ENCODE data around the gene MAX. TPM values are rescaled to one million over a fixed set of nuclear protein-coding genes. Genes with fewer than 3 reads are reported as not detected.

MAX gene
- total RNA-seq, 1 donor from 2014 or later: 83.5 TPM

DNA sequence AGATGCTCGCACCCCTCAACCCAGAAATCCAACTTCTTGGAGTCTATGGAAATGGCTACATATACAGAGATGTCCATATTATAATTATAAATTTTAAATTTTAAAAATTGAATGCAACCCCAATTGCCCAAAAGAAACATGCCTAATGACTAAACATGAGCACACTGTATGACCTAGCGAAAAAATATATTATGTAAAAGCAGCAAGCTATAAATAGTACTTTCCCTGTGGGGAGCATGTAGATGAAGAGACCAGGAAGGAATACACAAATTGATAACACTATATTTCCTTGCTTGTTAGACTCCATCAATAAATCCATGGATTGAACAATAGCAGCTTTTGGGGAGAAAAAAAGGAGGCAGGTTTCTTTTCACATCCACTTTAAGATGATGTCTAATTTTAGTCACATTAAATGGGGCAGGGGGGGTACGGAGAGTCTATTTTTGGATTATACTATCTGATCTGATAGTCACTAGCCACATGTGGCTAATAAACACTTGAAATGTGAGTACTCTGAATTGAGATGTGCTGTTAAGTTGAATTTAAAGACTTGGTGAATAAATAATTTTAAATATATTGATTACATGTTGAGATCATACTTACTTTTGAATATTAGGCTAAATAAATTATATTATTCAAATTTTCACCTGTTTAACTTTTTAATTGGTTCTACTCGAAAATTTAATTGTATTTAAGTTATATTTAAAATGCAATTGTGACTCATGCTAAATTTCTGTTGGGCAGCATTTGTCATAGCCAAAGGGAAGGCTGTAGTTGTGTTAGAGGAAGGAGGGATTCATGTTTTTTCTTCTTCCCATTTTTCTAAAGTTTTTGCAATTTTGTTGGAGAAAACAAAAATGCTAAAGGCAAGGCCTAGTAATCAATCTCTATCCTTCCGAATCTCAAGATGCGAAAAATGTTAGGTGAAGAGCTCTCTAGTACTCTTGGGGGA lies 17.5 kb downstream of the MAX start:
- Mint-ChIP-seq H3K4me1 (ENCODE audit: low read depth, unreplicated experiment) (peaks cover 3% of the 10 kb centered on the region), H3K9me3 (ENCODE audit: unreplicated experiment) (peaks cover 6% of the 10 kb centered on the region), H3K27ac (ENCODE audit: unreplicated experiment) (no peak overlapping the region), H3K36me3 (ENCODE audit: unreplicated experiment) (peaks cover 41% of the 10 kb centered on the region), H3K4me3 (ENCODE audit: unreplicated experiment) (no peak overlapping the region), H3K27me3 (ENCODE audit: unreplicated experiment) (no peaks in the 10 kb centered on the region)
- no peak for DNase-seq
- TF ChIP-seq, protein P1, sequence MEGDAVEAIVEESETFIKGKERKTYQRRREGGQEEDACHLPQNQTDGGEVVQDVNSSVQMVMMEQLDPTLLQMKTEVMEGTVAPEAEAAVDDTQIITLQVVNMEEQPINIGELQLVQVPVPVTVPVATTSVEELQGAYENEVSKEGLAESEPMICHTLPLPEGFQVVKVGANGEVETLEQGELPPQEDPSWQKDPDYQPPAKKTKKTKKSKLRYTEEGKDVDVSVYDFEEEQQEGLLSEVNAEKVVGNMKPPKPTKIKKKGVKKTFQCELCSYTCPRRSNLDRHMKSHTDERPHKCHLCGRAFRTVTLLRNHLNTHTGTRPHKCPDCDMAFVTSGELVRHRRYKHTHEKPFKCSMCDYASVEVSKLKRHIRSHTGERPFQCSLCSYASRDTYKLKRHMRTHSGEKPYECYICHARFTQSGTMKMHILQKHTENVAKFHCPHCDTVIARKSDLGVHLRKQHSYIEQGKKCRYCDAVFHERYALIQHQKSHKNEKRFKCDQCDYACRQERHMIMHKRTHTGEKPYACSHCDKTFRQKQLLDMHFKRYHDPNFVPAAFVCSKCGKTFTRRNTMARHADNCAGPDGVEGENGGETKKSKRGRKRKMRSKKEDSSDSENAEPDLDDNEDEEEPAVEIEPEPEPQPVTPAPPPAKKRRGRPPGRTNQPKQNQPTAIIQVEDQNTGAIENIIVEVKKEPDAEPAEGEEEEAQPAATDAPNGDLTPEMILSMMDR (IDR thresholded peaks at IDR 0.05; ENCODE audit: partially characterized antibody, unreplicated experiment): no peak

DNA sequence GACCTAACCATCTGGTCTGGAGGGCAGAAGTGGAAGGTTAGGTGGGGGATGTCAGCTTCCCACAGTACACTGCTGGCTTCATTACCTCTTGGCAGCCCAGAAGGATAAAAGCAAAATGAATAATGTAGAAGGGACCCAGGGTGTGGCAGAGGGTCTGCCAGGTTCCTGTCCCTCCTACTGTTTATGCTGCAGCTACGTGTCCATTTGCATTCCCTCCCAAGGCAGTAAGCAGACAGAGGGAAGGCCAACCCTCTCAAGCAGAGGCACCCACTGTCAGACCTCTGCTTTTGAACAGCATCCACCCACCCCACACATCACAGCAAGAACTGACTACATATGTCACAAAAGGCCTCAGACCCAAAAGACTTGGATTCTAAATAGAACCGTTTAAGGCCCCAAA lies 19.4 kb downstream of the MAX start:
- Mint-ChIP-seq H3K4me3 (ENCODE audit: unreplicated experiment) (no peak overlapping the region), H3K9me3 (ENCODE audit: unreplicated experiment) (peaks cover 7% of the 10 kb centered on the region), H3K36me3 (ENCODE audit: unreplicated experiment) (peaks cover 28% of the 10 kb centered on the region), H3K27me3 (ENCODE audit: unreplicated experiment) (no peaks in the 10 kb centered on the region), H3K27ac (ENCODE audit: unreplicated experiment) (no peak overlapping the region), H3K4me1 (ENCODE audit: low read depth, unreplicated experiment) (peaks cover 3% of the 10 kb centered on the region)
- TF ChIP-seq, protein P1 (IDR thresholded peaks at IDR 0.05; ENCODE audit: partially characterized antibody, unreplicated experiment): no peak
- DNase-seq: no peak

DNA sequence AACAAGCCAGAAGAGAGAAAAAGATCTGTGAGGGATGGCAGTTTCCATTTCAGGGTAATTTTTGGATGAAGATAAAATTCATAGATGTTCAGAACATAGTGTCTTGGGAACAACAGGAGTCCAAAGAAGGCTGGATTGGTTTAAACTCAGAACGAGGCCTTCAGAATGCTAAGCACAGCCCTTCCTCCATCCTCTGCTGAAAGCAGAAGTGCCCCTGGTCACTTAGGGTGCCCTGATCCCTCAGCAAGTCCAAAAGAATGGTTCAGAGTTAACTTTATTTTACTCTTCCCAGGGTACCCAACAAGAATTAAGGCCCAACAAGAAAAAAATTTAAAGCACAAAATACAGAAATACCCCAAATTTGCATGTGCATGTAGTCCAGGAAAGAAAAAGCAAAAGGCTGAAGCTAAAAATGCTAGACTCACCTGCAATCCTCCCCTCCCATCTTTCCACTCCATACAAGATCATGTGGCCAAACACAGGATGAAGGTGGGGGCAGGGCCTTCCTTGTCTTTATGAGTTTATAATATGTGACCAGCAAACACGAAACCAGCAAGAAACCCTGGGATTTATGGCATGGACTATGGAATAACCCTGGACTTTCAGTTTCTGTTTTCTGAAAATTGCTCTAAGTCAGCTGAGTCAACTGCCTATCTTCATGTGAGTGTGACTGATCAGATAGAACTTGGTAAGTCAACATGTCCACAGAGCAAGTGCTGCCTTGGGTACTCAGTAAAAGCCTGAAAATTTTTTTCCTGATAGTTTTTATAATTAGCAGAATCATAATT lies 21.2 kb downstream of the MAX start:
- peaks cover 10% of the 10 kb centered on the region for H3K36me3 Mint-ChIP-seq (ENCODE audit: unreplicated experiment)

DNA sequence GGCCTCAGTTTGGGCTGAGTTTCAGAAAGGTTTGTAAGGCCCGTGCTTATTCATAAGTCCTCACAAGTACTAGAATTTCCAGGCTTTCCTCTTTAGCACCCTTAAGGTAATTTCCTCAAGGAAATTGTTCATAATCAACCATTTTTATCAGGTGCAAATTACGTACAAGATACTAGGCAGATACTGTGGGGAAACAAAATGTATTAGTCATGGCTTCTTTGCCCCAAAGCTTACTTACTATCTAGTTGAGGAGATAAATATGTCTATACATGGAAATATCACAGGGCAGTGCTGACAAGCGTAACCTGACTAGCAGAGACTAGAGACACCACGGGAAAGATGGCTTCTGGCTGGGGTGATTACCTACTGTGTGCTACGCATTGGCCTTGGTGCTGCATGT lies 22.5 kb downstream of the MAX start:
- Mint-ChIP-seq H3K27me3 (ENCODE audit: unreplicated experiment) (no peaks in the 10 kb centered on the region), H3K4me1 (ENCODE audit: low read depth, unreplicated experiment) (peaks cover 3% of the 10 kb centered on the region), H3K4me3 (ENCODE audit: unreplicated experiment) (no peak overlapping the region), H3K9me3 (ENCODE audit: unreplicated experiment) (peaks cover 2% of the 10 kb centered on the region), H3K27ac (ENCODE audit: unreplicated experiment) (no peak overlapping the region), H3K36me3 (ENCODE audit: unreplicated experiment) (peaks cover 8% of the 10 kb centered on the region)
- TF ChIP-seq, protein P1 (IDR thresholded peaks at IDR 0.05; ENCODE audit: partially characterized antibody, unreplicated experiment): no peak
- DNase-seq: no peak

More for the DNA sequence above, 21.2 kb downstream of the MAX start:
- Mint-ChIP-seq H3K27ac (ENCODE audit: unreplicated experiment) (no peak overlapping the region), H3K27me3 (ENCODE audit: unreplicated experiment) (no peaks in the 10 kb centered on the region), H3K4me1 (ENCODE audit: low read depth, unreplicated experiment) (peaks cover 3% of the 10 kb centered on the region), H3K9me3 (ENCODE audit: unreplicated experiment) (peaks cover 2% of the 10 kb centered on the region), H3K4me3 (ENCODE audit: unreplicated experiment) (no peak overlapping the region)
- TF ChIP-seq, protein P1 (IDR thresholded peaks at IDR 0.05; ENCODE audit: partially characterized antibody, unreplicated experiment): no peak
- no peak for DNase-seq

All from glutamatergic neuron (in vitro differentiated cells).